Activated T-cell treated with anti-CD3 and anti-CD28 coated beads for 48 hours (primary cell): ENCODE data around the gene CD247.
A peak's percentile ranks its signal among the peaks of the same experiment; 100 is the strongest.

Source experiments
- DNase-seq: peaks from one replicate; pipeline ENCODE4 v3.0.0-alpha.2; 2020; ENCODE audit warnings: low read depth

The CD247 gene

DNA sequence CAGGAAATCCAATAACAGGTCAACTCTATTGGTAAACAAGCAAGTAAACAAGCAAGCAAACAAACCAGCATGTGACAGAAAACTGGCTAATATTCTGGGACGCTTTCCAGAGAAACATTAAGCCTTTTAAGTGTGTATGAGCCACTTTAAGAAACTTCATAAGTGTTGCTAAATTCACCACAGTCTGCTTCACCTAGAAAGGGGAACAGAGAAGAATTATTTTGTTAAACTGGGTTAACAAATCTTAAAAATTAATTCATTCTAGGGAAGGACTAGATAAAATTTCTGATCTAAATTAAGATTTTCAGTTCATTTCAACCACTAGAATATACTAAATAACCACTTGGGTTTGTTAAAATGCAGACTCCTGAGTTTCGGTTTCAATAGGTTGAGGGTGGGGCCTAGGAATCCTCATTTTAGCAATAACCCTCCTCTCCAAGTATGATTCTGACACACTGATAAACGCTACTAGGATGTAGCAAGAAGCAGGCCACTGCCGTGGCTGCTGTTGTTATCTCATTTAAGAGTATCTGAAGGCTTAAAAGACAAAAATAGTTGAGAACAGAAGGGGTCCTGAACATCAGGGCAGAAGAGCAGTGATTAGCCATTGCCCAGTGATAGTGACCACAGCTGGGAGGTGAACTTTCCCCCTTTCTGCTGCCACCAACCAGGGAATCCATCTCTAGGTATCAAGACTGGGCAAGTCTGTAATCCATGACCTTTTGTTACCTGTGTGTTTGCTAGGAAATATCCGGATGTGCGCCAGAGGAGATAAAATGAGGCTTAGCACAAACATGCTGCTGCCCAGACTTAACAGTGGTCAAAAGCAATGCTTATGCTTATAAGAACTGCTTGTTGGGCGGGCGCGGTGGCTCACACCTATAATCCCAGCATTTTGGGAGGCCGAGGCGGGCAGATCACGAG is 24.0 kb upstream of the CD247 start:
- DNase-seq: no peak

DNA sequence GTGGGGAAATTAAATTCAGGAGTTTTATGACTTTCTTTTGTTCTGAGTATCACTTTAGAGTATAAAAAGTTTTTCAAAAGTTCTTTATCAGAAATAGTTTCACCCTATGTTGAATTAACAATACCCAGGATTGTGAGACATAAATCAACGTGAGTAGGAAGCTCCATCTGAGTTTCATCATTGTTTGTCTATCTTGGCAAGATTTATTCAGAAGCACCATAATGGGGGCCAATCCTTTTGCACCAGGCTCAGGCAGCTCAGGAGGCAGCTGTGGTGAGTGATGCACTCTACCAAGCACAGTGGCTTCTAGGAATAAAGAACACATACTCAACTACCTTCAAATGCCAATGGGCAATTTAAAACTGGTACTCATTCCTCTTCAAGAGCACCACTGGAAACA is 23.3 kb upstream of the CD247 start:
- DNase-seq: no peak

DNA sequence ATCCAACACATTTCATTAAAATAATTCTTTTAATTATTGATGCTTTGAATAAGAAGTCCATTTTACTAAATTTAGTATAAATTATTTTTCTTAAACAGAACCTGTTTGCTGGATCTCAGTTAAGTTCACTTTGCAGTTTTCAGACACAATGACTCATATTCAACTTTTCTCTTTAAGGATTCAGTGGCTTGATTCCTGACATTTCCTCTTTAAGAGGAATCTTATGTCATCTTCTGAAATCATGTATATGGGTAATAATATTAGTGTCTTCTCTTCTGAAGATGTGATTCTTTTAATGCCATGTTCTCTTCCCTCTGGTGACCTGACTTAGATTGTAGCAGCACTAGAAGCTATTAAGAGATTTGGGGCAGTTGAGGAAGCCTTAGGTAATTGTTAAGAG is 22.7 kb upstream of the CD247 start:
- no peak for DNase-seq

DNA sequence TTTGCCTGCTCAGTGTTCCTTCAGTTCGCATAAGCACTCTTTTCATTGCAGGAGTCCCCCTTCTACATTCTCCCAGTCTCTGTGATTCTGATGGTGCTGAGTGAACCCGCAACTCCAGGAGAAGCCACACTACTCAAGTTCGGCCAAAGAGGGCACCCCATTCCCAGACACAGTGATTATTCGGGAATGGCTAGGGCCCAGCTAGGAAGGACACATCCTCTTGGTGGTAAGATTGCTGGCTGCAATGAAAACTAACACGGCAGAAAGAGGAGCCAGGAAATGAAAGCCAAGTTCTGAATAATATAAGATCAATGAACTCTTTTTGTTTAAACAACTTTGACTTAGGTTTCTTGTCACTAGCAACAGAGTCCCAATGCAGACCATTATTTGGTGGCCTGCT is 20.3 kb upstream of the CD247 start:
- DNase-seq: no peak

DNA sequence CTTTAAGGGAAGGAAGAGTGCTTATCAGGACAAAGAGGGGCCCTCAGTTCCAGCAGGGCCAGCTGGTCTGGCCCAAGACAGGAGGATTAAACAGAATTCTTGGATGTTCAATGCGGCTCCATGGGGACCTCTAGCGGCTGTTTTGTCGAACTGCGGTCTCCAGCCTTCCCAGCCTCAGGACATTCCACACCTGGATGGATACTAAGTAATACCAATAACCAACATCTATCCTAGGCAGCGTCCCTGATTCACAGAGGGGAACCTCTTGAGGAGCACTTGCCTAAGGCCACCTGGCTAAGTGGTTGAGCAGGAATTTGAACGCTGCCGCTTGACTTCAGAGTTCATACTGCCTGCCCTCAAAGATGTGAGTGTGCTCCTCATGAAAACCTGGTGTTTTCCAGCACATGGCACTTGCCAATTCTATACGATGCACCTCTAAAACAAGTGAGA is 15.5 kb upstream of the CD247 start:
- DNase-seq: peak; percentile 49

DNA sequence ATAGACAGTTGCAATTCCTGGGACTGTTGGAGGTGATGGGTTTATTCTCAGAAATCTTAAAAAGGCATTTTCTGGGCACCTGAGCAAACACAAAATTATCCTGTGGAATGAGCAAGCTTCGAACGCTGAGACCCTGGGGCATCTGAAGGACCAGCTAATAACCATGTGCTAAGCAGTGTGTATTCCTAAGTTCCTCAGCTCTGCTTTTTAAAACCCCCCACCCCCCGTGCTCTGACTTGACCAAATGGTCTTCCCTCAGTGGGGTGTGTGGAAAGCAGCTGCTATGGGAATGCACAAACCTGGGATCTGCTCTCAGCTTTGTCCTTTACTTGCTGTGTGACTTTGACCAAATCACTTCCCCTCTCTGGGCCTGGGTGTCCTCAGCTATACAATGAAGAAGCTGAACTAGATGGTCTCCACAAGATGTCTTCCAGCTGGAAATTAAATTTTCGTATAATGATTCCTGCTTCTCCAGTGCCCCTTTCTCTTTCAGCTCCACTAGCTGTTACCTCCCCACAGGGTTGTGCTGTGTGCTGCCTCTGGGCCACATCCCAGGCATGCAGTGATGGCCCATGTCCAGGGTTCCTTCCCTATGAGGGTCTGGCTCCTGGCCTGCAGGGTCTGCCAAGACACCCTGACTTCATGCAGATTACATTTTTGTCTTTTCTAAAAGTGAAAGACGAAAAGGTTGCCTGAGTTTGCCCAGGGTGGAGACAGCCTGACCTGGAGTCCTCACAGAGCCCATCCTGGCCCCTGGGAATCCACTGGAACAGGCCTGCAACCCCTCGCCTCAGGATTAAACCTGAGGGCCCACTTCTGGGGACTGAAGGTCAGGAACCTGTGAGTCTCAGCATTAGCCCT is 14.9 kb upstream of the CD247 start:
- DNase-seq: no peak

DNA sequence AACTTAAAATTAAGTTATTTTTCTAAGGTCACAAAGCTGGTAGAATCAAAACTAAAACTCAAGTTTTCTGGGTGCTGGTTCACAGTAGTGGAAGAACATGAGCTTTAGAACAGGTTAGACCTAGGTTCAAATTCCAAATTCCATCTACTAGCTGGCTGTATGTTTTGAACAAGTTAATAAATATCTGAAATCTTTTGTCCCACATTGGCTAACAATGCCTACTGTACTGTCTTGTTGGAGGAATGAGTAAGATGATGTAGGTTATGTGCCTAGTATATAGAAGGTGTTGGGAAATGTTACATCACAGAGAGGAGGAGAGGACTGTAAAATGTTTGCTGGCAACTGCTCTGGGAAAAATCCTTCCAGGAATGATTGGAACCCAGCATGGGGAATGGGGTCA is 14.0 kb upstream of the CD247 start:
- DNase-seq: no peak

DNA sequence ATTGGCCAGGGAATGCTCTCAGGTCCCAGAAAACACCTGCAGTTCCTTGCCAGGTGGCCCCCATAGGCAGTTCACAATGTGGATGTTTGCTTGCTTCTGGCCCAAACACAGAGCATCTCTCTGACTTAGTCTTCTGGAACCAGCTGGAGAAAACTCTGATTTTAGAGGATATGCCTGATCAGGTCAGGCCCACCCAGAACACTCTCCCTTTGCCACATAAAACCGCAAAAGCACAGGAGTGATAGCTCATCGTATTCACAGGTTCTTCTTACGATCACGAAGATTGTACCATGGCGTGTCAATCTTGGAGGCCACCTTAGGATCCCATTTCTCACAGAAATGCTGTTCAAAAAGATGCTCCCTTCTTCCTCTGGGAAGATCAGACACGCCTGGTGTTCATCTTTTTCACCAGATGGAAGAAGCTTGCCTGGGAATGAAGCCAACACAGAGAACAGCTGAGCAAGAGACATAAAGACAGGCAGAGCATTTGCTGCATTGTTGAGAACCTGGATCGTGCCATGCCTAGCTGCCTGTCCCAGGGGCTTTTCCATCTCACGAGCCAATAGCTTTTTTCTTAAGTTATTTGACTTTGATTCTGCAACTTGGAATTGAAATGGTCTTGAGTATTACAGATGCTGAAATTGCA is 11.6 kb upstream of the CD247 start:
- DNase-seq: no peak

DNA sequence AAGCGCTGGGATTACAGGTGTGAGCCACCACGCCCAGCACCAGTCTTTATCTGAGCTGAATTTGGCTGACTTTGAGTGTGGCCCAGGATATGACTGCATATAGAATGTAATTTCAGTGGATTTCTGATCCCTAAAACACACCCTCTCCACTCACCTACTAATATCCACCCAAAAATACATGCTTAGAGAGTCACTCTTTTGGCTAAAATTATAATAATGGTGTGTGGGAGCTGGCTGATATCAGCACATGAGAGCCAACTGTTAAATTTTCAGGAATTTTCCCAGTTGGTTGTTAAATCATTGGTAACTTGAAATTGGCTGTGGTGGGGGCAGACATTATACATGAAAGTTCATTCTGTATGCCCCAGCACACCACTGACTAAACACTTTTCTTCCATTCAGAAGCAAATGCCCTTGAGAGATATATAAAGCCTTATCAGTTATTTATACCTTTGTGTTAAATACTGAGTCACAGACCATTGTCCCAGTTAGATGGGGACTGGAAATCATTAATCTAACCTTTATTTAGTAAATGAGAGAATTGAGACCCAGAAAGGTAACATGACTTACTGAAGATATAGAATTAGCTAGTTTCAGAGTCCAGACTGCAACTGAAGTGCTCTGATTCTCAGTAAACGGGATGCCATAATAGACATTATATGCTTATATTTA is 9.9 kb upstream of the CD247 start:
- no peak for DNase-seq

DNA sequence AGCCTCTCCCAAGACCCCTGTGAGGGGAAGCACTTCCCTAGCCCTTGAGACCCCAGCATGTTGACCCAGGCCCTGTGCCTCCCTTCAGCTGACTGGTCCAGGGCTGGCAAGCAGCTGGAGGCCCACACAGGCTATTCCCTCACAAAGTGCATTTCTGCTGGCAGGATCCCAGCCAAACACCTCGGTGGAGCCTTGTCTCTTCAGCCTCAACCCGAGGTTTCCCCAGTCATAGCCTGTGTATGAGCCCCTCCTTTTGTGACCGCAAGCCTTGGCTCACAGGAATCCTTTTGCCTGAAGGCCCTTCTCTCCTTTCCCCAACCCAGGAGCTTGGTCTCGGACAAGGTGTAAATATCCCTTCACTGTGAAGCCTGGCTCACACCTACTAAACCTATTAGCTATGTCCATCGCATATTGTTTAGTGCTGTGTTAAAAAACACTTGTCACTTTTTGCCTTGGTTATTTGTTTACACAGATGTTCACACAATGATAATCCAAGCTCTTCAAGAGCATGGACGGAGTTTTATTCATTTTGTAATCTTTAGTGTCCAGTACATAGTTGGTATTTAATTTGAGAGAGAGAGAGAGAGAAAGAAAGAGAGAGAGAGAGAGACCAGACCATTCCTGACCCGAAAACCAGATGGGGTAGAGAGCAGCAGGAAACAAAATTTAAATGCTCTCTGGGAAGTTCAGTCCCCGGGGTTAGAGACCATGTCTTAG is 8.5 kb upstream of the CD247 start:
- no peak for DNase-seq

DNA sequence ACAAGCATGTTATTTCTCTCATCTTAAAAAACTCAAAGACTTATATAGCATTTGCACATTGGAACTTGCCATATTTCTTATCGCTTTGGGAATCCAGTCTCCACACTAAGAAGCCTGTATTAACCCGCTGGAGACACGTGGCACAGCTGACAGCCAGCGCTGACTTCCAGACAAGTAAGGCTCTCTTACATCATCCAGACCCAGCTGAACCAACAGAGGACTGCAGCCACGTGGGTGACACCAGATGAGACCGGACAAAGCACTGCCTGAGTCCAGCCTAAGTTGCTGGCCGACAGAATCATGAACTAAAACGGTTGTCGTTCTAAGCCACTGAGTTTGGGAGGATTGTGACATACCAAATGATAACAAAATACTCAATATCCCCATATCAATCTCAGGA is 6.3 kb upstream of the CD247 start:
- DNase-seq: no peak

DNA sequence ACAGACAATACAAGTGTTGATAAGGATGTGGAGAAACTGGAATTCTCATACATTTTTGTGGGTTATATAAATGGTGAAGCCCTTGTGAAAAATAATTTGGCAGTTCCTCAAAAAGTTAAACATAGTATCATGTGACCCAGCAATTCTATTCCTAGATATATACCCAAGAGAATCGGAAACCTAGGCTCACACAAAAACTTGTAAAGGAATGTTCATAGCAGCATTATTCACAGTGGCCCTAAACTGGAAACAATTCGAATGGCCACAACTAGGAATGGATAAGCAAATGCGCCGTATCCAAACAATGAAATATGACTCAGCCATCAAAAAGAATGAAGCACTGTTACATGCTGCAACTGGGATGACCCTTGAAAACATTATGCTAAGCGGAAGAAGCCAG is 3.9 kb upstream of the CD247 start:
- no peak for DNase-seq

DNA sequence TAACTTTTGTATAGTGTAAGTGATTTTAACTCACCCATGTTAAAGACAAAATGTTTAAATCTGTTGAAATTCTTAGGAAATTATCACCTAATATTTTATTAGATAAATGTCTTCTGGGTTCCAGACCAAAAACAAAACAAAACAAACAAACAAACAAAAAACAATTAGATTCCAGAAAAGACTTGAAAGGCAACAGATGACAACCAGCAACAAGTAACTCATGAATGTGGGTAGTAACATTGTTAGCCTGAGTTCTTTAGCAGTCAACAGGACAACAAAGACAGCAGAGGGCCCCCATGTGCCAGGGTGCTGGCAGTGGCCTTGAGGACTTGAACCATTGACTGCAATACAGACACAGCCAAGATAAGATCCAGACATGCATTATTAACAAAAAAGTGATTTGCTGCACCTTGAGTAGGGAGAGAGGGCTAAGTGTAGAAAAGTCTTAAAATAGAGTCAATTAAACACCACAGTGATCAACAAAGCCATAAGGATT is 2.4 kb upstream of the CD247 start:
- DNase-seq: no peak

DNA sequence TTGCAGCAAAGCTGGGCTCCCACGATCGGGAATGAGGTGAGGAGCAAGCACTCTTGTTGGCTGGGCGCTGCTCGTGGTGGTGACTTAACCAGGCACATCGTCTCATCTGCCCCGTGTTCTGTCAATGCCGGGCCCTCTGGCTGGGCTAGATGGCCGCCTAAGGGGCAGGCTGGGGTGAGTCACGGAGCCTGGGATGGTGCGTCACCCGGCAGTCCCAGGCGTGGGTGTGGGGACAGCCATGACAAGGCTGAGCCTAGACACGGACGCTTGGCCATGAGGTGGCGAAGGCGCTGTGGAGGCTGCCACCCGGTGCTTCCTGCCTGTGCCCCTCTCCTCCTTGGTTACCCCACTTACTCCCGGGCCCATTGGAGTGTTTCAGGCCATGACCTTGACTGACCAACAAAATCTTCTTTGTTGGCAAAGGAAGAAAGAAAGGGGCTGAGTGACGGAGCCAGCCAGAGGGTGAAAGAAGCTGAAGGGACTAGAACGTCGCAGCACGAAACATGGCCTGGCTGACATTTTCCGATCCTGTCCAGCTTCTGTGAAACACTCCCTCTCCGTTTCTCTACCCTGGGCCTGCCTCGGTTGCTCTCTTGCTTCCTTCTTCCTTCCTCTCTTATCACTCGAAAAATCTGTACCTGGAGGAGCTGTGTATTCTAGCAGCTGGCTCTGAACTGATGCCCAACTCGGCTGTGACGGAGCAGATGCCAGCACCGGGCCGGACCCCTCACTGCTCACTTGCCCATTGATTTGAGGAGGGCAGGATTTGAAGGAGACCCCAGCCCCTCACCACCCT is 596 bp downstream of the CD247 start:
- DNase-seq: peak; percentile 91

DNA sequence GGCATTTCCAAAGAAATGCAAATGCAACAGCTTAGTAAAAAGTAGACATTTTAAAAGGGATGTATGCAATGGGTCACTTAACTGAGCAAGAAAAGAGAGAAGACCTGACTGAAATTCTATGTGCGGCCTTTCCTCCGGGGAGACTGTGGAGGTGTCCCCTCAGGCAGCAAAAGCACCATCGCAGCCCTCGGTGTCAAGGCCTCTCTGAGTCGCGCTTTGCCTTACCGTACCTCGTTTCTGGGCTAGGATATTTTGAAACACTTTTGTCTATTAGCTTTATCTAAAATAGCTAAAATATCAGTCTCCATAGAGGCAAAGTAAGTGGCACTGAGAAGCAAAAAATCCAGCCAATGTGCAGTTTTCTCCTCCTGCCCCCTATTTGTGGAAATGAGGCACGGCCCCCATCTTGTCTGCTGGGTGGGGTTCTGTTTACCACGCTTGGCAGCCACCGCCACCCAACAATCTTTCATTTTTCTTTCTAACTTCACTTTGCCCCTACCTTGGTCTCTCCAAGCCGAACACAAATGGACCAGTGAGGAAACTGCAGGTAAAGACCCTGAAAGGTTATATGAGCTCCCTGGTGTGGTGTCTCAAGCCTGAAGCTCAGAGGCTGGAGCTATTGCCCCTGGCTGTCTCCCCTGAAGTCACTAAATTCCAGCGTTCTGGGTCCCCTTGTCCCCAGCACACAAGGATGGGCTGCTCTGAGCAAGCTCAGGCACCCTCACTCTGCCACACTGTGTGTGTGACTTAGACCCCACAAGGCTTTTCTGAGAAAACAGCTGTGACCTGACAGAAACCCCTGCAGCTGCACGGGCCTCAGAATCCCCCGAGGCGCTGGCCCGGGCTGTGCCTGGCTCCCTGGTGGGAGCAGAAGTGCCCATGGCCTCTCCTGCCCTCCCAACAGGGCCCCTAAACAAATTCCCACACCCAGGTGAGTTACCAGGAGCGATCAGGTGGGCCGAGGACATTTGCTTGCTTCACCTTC is 1.6 kb downstream of the CD247 start:
- DNase-seq: no peak

DNA sequence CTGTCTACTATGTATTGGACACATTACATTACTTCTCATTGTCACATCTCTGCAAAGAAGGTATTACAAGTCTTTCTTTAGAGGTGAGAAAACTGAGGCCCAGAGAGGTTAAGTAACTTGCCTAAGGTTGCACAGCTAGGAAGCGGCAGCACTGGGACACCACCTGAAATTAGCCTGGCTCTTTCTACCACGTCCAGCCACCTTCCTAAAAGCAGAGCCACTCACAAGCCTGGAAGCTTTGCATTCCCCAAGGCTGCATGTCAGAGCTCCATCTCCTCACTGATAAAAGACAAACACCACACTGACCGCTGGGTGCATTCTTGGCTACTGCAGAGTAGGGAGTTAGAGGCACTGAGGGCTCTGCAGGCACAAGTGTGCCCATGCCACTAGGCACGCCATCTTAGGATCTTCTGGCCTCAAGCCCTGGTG is 2.4 kb downstream of the CD247 start:
- DNase-seq: no peak

DNA sequence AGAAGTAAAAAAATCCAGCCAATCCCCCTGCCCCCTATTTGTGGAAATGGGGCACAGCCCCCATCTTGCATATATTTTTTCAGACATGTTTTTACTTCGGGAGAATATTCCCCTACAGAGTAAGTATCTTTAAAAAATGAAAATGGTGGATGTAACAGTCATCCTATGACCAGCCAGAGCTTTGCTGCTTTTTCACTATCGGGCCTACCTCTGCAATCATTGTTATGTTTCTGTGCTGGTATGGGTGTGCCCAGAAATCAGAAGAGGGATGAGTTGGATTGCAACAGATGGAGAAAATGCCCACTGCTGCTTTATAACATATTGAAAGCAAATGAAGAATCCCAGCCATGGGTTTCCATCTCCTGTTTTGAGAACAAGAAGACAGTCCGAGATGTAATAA is 2.9 kb downstream of the CD247 start:
- DNase-seq: no peak

DNA sequence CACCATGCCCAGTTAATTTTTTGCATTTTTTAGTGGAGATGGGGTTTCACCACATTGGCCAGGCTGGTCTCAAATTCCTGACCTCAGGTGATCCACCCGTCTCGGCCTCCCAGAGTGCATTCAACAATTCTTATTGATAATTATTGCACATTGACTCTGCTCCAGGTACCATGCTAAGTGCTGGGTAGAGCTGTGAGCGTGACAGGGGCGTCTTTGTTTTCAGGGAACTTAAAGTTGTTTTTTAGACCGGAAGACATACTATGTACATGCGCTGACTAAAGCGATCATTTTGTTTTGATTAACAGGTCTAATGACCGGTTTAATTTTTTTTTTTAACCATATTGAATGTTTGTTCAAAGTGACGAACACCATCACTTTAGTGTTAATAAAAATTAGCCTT is 4.0 kb downstream of the CD247 start:
- no peak for DNase-seq

DNA sequence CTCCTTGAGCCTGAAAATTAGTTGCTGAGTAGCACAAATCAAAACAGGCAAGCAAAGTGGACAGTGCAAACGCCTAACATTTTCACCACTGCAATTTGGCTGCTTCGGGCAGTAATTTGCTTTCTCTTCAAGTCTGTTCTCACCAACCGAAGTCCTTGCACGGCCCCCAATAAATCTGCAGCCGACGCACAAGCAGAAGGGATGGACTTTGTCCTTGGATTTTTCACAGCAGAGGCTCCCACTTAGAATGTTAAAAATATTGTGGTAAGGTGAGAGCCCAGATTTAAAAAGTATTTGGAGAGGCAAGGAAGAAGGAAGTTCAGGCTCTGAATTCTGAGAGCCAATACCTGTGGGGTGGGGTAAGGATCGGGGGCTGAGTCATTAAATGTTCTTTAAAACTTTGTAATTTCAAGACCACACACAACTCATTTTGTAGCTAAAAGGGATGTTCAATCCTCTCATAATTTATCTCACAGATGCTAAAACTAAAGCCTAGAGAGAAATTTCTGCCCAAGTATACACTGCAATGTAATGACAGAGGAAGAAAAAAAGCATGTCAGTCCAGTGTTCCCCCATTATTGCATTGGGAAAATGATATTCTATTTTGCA is 6.2 kb downstream of the CD247 start:
- DNase-seq: no peak
